Measurements from ENCODE around the gene RNF149.
"Not testable (repeated sequence)": the region's sequence is repeated elsewhere in the genome, so short reads cannot be mapped to it uniquely, and the experiment has no call there.

The RNF149 gene

GRCh38 chr2:101255501-101255900, 53.0 kb downstream of the RNF149 start:
- TF ChIP-seq POLR2AphosphoS5 (IDR thresholded peaks at IDR 0.05; ENCODE audit: low read depth, low read length) (no peak), PAX5 (IDR thresholded peaks at IDR 0.05; ENCODE audit: insufficient read depth, low read length, severe bottlenecking) (no peak), SPI1 (IDR thresholded peaks at IDR 0.05; ENCODE audit: low read depth, low read length) (no peak), POLR2A (IDR thresholded peaks at IDR 0.05; ENCODE audit: low read depth, low read length) (no peak), POU2F2 (IDR thresholded peaks at IDR 0.05; ENCODE audit: low read depth, low read length) (no peak), TAF1 (IDR thresholded peaks at IDR 0.05; ENCODE audit: low read depth, low read length) (no peak)
- FAIRE-seq (no peak), DNase-seq (ENCODE audit: insufficient read length, low spot score) (no peak)

GRCh38 chr2:101253703-101254450, 54.6 kb downstream of the RNF149 start:
- TF ChIP-seq POLR2AphosphoS5 (IDR thresholded peaks at IDR 0.05; ENCODE audit: low read depth, low read length) (no peak), SPI1 (IDR thresholded peaks at IDR 0.05; ENCODE audit: low read depth, low read length) (no peak), PAX5 (IDR thresholded peaks at IDR 0.05; ENCODE audit: insufficient read depth, low read length, severe bottlenecking) (no peak), POU2F2 (IDR thresholded peaks at IDR 0.05; ENCODE audit: low read depth, low read length) (no peak), TAF1 (IDR thresholded peaks at IDR 0.05; ENCODE audit: low read depth, low read length) (no peak), POLR2A (IDR thresholded peaks at IDR 0.05; ENCODE audit: low read depth, low read length) (no peak)
- FAIRE-seq (peak; percentile 48), DNase-seq (ENCODE audit: insufficient read length, low spot score) (no peak)

GRCh38 chr2:101253013-101253702, 55.3 kb downstream of the RNF149 start:
- FAIRE-seq (peak; percentile 61), DNase-seq (ENCODE audit: insufficient read length, low spot score) (peak; percentile 60)
- TF ChIP-seq SPI1 (IDR thresholded peaks at IDR 0.05; ENCODE audit: low read depth, low read length) (peak; percentile 63), POLR2A (IDR thresholded peaks at IDR 0.05; ENCODE audit: low read depth, low read length) (peak; percentile 49; the same call in 1 of the 2 replicates), PAX5 (IDR thresholded peaks at IDR 0.05; ENCODE audit: insufficient read depth, low read length, severe bottlenecking) (no peak), POU2F2 (IDR thresholded peaks at IDR 0.05; ENCODE audit: low read depth, low read length) (0 out of 2 replicates have a peak, but pooled peaks have one; percentile 11), TAF1 (IDR thresholded peaks at IDR 0.05; ENCODE audit: low read depth, low read length) (0 out of 2 replicates have a peak, but pooled peaks have one; percentile 40), POLR2AphosphoS5 (IDR thresholded peaks at IDR 0.05; ENCODE audit: low read depth, low read length) (no peak; the same call in 1 of the 2 replicates)

- peak; percentile 94 for FAIRE-seq
Measured at GRCh38 chr2:101252408-101253012, 56.0 kb downstream of the RNF149 start, which contains the start of gene CNOT11. Gene CNOT11 (plus strand): TSS chr2:101252886. CDS start chr2:101252965, 79 bp downstream.

GRCh38 chr2:101251844-101252407, 56.6 kb downstream of the RNF149 start:
- FAIRE-seq: no peak
- no peak for DNase-seq (ENCODE audit: insufficient read length, low spot score)
- TF ChIP-seq PAX5 (IDR thresholded peaks at IDR 0.05; ENCODE audit: insufficient read depth, low read length, severe bottlenecking) (no peak), POU2F2 (IDR thresholded peaks at IDR 0.05; ENCODE audit: low read depth, low read length) (no peak), POLR2AphosphoS5 (IDR thresholded peaks at IDR 0.05; ENCODE audit: low read depth, low read length) (no peak), TAF1 (IDR thresholded peaks at IDR 0.05; ENCODE audit: low read depth, low read length) (no peak), POLR2A (IDR thresholded peaks at IDR 0.05; ENCODE audit: low read depth, low read length) (no peak), SPI1 (IDR thresholded peaks at IDR 0.05; ENCODE audit: low read depth, low read length) (no peak)

More at GRCh38 chr2:101252408-101253012, 56.0 kb downstream of the RNF149 start, which contains the start of gene CNOT11:
- peak; percentile 86 for DNase-seq (ENCODE audit: insufficient read length, low spot score)
- no peak for TF ChIP-seq SPI1 (IDR thresholded peaks at IDR 0.05; ENCODE audit: low read depth, low read length)
- TF ChIP-seq POLR2A (IDR thresholded peaks at IDR 0.05; ENCODE audit: low read depth, low read length): peak; percentile 78

GRCh38 chr2:101251246-101251781, 57.2 kb downstream of the RNF149 start:
- FAIRE-seq; DNase-seq (ENCODE audit: insufficient read length, low spot score): not testable (repeated sequence)

GRCh38 chr2:101249826-101250225, 58.7 kb downstream of the RNF149 start:
- FAIRE-seq: no peak
- DNase-seq (ENCODE audit: insufficient read length, low spot score): no peak
- TF ChIP-seq TAF1 (IDR thresholded peaks at IDR 0.05; ENCODE audit: low read depth, low read length) (no peak), POLR2A (IDR thresholded peaks at IDR 0.05; ENCODE audit: low read depth, low read length) (no peak), SPI1 (IDR thresholded peaks at IDR 0.05; ENCODE audit: low read depth, low read length) (no peak), POU2F2 (IDR thresholded peaks at IDR 0.05; ENCODE audit: low read depth, low read length) (no peak), POLR2AphosphoS5 (IDR thresholded peaks at IDR 0.05; ENCODE audit: low read depth, low read length) (no peak), PAX5 (IDR thresholded peaks at IDR 0.05; ENCODE audit: insufficient read depth, low read length, severe bottlenecking) (no peak)

- not testable (repeated sequence) for DNase-seq (ENCODE audit: insufficient read length, low spot score); FAIRE-seq
Measured at GRCh38 chr2:101248756-101249155, 59.7 kb downstream of the RNF149 start.

GRCh38 chr2:101245468-101245867, 63.0 kb downstream of the RNF149 start:
- DNase-seq (ENCODE audit: insufficient read length, low spot score); FAIRE-seq: not testable (repeated sequence)

- not testable (repeated sequence) for FAIRE-seq
Measured at GRCh38 chr2:101244899-101245298, 63.6 kb downstream of the RNF149 start.

GRCh38 chr2:101244373-101244772, 64.1 kb downstream of the RNF149 start:
- not testable (repeated sequence) for DNase-seq (ENCODE audit: insufficient read length, low spot score); FAIRE-seq

More at GRCh38 chr2:101244899-101245298, 63.6 kb downstream of the RNF149 start:
- not testable (repeated sequence) for DNase-seq (ENCODE audit: insufficient read length, low spot score)
